GM13976 (cell line): ENCODE data around the gene FSHR.

ENCODE experiments used
- DNase-seq: peaks from one replicate; pipeline ENCODE4 v3.0.0; 2012; ENCODE audit warnings: low spot score
- in situ Hi-C: fragments of 300-500 bp; cut with MboI; formaldehyde crosslinking; loops from one replicate; pipeline ENCODE4 v1.12.0; 2022; ENCODE audit warnings: low sequenced_read_pairs, mixed read lengths, inconsistent platforms; ENCODE audit not compliant: unreplicated experiment
- TF ChIP-seq, protein P1 (sequence below): IDR thresholded peaks from 2 replicates; pipeline ENCODE4 v1.5.1; 2012; ENCODE audit warnings: borderline replicate concordance, mild to moderate bottlenecking; ENCODE audit not compliant: insufficient read depth; ENCODE audit errors: extremely low read depth, missing control alignments, control extremely low read depth

Gene FSHR

DNA sequence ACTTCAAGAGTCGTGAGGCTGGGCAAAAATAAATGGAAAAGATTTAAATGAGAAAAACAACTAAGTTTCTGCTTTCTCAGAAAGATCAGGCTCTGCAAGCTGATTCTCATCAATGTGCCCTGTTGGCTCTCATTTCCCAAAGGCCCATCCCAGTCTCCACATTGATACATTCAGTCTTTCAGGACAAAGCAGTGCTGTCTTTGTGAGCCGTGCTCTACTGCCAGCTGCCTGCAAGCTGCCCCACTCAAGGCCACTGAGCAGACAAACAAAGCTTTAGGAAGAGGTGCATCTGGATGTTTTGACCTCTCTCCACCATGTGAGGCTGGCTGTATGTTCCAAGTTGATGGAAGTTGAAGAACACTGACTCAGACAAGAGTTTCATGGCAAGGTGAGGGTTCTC, 48.8 kb downstream of the FSHR start:
- TF ChIP-seq, protein P1, sequence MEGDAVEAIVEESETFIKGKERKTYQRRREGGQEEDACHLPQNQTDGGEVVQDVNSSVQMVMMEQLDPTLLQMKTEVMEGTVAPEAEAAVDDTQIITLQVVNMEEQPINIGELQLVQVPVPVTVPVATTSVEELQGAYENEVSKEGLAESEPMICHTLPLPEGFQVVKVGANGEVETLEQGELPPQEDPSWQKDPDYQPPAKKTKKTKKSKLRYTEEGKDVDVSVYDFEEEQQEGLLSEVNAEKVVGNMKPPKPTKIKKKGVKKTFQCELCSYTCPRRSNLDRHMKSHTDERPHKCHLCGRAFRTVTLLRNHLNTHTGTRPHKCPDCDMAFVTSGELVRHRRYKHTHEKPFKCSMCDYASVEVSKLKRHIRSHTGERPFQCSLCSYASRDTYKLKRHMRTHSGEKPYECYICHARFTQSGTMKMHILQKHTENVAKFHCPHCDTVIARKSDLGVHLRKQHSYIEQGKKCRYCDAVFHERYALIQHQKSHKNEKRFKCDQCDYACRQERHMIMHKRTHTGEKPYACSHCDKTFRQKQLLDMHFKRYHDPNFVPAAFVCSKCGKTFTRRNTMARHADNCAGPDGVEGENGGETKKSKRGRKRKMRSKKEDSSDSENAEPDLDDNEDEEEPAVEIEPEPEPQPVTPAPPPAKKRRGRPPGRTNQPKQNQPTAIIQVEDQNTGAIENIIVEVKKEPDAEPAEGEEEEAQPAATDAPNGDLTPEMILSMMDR: no peak
- DNase-seq: no peak
- in situ Hi-C loops: no loop called here

DNA sequence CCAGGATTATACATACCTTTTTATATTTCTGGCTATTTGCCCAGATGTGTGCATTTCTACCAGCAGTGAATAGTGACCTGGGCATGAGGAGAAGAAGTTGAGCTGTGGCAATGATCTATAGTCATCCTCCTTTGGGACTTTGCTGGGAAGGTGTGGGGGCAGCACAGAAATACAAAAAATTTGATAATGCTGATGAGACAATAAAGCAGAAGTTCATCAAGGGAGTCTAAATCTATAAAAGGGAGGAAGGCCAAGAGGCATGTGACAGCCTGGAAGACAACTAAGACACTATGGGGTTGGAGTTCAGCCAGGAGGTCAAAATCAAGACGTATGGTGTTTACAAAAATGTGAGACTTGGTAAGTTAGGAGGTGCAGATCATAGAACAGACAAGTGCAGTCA, 52.2 kb downstream of the FSHR start:
- DNase-seq: no peak
- TF ChIP-seq, protein P1: no peak
- in situ Hi-C loops: no loop called here

DNA sequence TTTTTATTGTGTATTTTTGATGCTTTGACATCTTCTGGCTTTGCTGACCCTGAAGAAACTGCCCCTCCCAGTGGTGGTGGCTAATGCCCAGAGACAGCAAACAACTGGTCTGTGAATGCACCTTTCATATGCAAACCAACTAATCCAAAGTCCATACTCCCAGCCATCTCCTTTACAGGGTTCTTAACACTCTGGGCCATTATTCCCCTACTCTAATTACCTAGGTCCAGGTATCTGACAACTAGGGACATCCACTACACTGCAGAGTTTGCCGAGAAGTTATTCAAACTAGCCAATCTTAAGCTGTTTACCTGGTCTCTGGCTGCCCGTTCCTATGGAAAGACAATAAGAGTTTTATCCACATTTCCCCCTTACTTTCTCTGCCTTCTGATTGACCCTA, 73.6 kb downstream of the FSHR start:
- no peak for DNase-seq
- in situ Hi-C loops: no loop called here
- TF ChIP-seq, protein P1: no peak

DNA sequence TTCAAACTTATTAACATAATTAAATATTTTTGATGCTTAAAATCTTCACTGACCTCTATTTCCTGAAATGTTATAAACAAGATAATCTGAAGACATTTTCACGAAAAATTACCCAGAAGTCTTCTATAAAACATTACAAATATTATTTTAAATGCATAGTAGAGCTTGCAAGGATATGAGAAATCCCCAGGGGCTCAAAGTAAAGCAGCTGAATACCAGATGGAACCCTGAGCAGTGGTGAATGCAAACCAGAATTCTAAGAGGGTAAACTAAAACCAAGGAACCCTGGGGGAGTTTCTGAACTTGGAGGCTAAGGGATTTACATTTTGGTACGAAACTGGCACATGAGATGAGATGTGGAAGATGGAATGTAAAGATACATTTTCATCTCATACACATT, 83.6 kb downstream of the FSHR start:
- in situ Hi-C loops: no loop called here
- TF ChIP-seq, protein P1: no peak
- no peak for DNase-seq

DNA sequence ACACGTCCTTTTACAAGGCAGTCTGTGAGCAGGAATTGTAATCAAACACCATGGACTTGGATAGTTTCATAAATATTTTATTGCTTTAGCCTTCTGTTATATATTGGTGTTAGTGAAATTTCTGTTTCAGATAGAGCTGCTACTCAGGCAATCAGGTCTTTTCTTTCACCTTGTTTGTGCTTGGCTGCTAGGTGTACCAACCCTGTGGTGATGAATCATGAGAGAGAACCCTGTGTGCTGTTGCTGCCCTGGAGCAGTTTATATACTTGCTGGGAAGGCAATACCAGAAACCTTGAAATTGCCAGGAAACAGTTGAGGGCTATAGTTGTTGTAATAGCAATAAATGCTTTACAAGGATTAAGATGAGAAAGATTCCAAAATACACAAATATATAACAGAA, 84.5 kb downstream of the FSHR start:
- TF ChIP-seq, protein P1: no peak
- DNase-seq: no peak
- in situ Hi-C loops: no loop called here

DNA sequence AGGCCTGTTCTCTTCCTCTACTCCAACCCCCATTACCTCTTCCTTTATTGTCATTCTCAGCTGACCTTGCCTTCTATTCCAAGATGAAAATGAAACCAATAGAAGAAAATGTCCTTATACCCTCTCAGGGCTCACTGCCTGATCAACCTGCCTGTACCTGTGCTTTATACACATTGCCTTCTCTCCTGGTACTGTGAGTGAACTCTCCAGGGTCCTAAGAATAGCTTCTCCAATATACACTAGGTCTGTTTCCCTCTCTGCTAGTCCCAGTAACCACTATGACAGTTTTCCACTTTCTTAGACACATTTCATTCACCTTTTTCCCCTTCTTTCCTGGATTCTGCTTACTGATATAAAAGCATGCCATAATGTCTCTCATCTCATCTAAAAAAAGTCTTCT, 85.7 kb downstream of the FSHR start:
- in situ Hi-C loops: no loop called here
- TF ChIP-seq, protein P1: no peak
- no peak for DNase-seq

DNA sequence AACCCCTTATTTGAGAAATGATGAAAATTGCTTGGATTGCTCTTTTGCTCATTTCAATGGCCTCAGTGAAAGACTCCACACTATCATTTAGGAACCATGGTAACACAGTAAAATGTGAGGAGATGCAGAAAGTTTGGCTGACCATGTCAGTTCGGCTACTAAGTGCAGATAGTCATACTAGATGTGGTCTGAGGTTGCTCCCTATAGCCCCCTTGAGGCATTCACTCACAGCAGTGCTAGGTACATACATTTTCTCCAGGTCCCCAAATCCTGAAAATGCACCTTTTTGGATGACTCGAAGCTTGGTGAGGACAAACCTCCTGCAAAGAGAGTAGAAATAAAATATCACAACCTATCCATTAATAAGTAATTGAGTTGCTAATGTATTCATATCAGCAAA, 86.3 kb downstream of the FSHR start:
- TF ChIP-seq, protein P1: no peak
- in situ Hi-C loops: no loop called here
- DNase-seq: no peak
